GM21528 (cell line): Measurements from ENCODE around the gene ALDH1A2.
"Not testable (repeated sequence)": the region's sequence is repeated elsewhere in the genome, so short reads cannot be mapped to it uniquely, and the experiment has no call there.

Experiments used
- ATAC-seq: cut with Tn5 transposase; IDR thresholded peaks from one replicate; pipeline ENCODE4 v1.9.1; 2021; ENCODE audit warnings: mild to moderate bottlenecking, moderate library complexity; ENCODE audit not compliant: unreplicated experiment, low FRiP score

Gene ALDH1A2

GRCh38 chr15:58043192-58043903 lies 22.2 kb downstream of the ALDH1A2 start:
- ATAC-seq = no peak

DNA sequence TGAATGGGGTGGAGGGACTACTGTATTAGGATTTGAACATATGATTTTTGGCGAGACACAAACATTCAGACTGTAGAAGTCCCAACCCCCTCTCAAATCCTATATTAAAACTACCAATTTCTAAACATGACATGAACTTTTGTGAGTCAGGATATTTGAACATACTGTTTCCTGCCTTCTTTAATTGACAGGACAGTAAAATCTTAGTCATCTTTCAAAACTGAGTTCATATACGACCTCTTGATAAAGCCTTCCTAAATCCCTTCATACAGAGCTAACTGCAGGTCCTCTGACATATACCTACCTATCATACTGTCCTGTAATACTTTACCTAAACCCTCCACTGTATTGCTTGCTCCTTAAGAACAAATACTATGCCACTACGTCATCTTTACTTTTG lies 23.5 kb downstream of the ALDH1A2 start:
- no peak for ATAC-seq

DNA sequence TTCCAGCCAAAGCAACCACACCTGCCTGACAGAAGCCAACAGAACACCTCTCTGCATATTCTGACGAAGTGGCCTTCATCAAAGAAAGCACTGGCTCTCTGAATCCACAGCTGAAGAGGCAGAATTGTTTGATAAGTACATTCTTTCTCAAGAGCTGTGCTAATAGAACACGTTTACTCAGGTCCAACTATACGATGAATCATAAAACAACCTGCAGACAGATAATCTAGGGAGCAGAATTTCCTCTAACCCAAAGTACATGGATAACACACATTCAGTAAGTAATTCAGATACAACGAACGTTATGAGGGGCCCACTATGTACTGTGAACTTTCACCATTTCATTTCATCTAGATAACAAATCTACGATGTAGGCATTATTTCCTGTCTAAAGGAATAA lies 25.4 kb downstream of the ALDH1A2 start:
- ATAC-seq = no peak

DNA sequence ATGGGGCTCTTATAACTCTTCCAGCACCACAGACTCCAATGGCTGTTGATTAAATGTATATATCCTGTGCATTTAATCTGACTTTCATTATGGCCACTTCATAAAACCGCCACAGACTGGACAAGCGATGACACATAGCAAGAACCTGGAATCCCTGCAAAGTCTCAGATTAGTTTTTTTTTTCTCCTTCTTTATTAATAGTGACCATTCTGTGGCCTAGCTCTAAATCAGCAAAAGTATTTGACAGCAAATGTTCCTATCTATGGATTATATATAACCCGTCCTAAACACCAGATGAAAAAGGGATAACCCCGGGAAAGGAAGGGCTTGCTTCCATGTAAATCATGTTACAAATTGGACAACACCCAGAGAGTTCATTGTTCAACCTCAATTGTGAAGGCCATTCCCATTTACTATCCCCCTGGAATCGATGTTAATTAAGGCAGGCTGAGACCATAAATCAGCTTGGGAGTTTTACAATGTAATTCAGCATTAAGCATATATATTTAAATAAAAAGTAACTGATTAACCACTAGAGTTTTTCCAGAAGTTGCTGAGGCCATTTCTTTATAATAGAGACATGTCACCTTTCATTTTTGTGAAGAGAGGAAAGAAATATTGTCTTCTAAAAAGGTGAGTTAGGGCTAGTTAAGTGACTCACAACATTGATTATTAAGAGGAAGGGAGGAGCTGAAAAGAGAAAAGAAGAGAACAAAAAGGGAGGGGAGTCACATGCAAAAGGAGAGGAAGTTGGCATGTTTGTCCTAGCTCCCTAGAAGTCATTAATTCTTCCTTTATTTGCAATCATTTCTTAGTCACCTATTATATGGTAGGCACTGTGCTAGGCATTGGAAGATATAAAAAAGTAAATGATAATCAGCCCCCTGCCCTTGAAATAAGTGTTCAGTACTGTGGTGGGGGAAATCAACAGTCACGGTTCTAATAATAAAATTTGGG lies 26.2 kb downstream of the ALDH1A2 start:
- no peak for ATAC-seq

DNA sequence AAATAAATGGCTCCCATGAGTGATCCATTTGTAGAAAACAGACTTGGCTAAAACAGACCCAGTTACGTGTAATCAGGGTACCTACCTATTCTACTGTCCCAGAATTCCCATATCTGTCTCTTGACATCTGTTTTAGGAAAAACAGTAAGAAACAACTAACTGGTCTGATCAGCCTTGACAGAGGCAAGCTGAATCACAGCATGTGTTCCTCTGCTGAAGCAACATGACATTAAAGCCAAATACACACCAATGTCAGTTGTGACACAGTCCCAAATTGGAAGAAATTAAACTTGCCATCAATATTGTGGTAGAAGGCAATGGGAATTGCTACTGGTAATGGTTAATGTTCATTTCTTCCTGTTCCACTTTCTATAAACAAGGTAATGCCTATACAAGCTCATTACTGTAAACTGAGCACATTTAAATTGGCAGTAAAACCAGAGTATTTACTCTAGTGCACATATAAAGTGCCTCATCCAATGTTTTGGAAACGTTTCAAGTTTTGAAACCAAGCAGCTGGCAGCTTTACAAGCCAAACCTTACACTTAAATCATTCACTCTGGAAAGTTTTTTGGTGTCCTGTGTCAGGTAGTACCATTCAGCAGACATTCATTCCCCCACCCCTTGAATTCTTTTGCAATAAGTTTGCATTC lies 27.0 kb downstream of the ALDH1A2 start:
- no peak for ATAC-seq

DNA sequence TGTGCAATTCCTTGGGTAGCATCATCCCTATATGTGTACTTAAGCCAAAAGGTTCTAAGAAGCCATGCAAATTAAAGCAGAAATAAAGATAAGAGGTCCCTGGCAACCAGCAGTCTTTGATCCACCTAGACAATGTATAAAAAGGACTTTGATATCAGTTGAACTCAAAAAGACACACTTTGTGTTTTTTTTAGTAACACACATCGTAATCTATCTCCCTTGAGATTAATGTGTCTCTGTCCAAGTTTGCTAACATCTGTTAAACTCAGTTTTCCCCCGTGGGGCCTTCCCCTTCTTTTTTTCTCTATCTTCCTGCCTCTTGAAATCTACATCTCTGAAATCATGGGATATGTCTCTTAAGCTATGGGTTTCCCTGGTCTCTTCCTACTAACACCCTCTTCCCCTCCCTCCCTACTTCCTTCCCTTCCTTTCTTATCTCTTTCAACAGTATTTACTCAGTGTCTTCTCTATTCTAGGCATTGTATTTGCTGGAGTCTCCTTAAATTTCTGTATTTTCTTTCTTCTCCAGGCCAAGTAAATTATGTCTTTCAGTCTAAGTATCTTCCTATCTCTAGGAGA lies 27.7 kb downstream of the ALDH1A2 start:
- no peak for ATAC-seq

- no peak for ATAC-seq
These were observed 28.9 kb downstream of the ALDH1A2 start for GRCh38 chr15:58036579-58036978.

DNA sequence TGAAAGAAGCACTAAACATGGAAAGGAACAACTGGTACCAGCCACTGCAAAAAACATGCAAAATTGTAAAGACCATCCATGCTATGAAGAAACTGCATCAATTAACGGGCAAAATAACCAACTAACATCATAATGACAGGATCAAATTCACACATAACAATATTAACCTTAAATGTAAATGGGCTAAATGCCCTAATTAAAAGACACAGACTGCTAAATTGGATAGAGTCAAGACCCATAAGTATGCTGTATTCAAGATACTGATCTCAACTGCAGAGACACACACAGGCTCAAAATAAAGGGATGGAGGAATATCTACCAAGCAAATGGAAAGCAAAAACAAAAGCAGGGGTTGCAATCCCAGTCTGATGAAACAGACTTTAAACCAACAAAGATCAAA lies 37.1 kb downstream of the ALDH1A2 start:
- ATAC-seq = not testable (repeated sequence)

- no peak for ATAC-seq
These were observed 39.0 kb downstream of the ALDH1A2 start for GRCh38 chr15:58026552-58026951.

GRCh38 chr15:58026051-58026450 lies 39.5 kb downstream of the ALDH1A2 start:
- no peak for ATAC-seq

DNA sequence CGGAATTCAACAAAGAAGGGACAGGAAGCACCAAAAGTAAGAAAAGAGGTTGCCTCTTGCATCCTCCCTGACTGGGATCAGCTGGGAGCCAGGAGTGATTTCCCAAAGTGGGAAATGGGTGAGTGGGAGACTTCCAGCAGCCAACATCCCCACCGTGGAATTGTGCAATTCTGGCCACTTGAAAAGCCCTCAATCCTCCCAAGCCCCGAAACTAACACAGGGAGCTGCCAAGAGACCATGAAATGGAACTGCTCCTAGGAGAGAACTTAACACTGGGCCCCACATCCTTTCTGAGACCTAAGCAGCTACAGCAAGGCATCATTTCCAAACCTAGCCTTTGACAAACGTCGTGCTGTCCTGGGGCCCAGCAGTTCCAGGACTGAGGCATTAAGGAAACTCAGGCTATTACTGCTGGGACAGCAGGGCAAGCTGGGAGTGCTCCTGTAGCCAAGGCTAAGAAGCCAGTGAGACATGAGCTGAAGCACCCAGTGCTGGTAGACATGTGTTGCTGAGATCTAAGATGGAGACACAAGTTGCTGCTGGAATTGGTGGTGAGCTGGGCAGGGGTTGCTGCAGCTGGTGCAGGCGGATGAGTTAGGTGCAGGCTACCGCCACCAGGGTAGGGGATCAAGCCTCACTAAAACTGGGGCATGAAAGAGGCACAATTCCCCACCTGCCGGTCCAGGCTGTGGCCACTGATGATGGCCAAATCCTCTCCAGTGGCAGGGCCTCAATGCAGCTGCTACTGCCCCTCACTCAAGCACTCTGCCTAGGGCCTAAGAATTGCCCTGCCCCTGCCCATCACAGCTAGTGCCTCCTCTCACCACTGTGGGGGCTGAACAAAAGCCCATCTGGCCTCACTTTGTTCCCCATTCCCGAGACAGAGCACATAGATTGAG lies 43.9 kb downstream of the ALDH1A2 start:
- no peak for ATAC-seq

DNA sequence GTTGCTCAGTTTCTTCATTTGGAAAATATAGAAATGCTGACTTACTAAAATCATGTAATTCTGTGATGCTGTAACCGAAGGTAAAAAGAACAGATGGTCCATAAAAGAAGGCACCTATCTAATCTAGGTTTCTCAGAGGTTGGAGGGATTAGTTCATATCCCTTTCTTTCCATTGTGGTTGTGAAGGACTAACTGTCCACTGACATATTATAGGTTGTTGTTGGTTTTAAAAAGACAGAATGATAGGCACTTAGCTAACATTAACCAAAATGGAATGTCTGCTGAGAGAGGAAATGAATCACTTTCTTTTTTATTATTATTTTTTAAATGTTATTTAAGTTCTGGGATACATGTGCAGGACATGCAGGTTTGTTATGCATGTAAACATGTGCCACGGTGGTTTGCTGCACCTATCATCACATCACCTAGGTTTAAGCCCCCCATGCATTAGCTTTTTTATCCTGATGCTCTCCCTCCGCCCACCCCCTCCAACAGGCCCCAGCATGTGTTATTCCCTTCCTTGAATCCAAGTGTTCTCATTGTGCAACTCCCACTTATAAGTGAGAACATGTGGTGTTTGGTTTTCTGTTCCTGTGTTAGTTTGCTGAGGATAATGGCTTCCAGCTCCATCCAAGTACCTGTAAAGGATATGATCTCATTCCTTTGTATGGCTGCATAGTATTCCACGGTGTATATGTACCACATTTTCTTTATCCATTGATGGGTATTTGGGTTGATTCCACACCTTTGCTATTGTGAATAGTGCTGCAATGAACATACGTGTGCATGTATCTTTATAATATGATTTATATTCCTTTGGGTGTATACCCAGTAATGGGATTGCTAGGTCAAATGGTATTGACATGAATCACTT lies 45.8 kb downstream of the ALDH1A2 start:
- no peak for ATAC-seq

DNA sequence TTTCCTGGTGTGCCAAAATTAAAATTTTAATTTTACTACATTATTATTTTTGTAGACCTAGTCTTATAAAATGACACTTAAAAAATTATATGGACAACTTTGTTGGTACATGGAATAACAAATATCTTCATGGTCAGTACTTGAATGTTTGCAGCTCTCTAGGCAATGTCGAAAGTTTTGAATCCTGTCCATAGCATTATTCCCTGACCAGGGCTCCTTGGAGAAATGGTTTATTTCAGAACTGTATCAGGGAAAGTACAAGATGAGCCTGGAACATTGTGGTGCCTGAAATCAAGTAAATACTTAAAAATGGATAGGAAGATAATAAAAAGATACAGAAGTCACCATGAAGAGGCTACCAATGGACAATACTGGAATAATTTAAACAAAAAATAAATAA lies 47.6 kb downstream of the ALDH1A2 start:
- ATAC-seq = no peak

- no peak for ATAC-seq
These were observed 48.8 kb downstream of the ALDH1A2 start for GRCh38 chr15:58016581-58017175.

GRCh38 chr15:58015565-58015964 lies 49.9 kb downstream of the ALDH1A2 start:
- no peak for ATAC-seq

DNA sequence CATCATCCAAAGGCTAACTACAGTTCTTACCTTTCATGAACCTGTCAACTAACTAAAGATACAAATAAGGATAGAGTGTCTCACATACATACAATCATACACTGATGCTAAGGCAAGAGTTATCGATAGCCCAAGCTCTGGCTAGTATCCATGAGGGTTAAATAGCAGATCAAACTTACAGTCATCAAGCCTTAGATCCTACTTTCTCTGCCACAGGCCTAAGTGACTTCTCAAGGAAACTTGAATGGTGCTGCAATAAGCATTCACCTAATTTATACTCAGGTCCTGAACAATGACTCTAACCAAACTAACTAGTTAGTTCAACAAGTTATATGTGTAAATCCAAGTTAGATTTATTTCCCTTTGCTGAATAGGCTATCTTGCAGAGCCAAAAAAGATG lies 51.0 kb downstream of the ALDH1A2 start:
- no peak for ATAC-seq

DNA sequence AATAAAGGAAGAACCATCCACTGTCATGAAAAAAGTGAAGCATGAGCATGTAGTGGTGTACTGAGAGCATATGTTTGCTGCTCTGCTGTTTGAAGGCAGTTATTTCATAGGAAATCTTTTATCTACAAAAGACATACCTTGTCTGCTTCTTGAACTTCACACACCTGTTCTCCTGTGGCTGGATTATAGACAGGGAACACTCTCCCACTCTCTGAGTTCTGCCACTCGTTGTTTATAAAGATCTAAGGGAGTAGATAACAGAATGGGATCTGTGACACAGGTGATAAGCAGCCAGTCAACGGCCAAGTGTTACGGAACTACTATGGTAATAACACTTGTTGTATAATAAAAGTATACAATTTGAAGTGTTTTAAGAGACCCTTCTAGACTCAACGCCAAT lies 51.5 kb downstream of the ALDH1A2 start:
- no peak for ATAC-seq

- no peak for ATAC-seq
These were observed 54.5 kb downstream of the ALDH1A2 start for GRCh38 chr15:58010983-58011382.

DNA sequence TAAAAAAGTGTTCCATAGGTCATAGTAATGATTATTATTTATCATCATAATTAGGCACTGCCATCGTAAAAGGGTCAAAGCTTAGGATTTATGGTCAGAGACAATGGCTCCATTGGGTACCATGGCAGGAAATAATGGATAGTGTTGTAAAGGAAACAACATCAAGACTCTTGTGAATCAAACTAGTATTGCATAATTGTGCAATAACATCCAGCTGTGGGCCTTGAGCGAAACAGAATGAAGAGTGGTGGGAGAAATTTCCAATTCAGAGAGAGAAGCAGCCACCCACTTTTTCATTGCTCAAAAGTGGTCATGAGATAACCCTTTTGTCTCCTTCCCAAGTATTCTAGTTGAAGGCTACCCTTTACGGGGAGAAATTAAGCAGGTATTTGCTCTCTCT lies 61.7 kb downstream of the ALDH1A2 start:
- no peak for ATAC-seq
